IMR-90 (cell line): ENCODE data around the gene DISP1.

Source experiments
- CHD1 ChIP-seq: IDR thresholded peaks from 2 replicates; pipeline ENCODE4 v1.6.1; 2012; ENCODE audit warnings: low read depth, low read length, improper control_type of control experiment
- CTCF ChIP-seq: conservative IDR thresholded peaks from 2 replicates; pipeline ENCODE4 v1.5.1; 2012; ENCODE audit warnings: mild to moderate bottlenecking, low read depth, low read length, improper control_type of control experiment
- MXI1 ChIP-seq: IDR thresholded peaks from 2 replicates; pipeline ENCODE4 v1.6.1; 2012; ENCODE audit warnings: low read depth, mild to moderate bottlenecking, low read length, moderate library complexity, borderline replicate concordance
- NFE2L2 ChIP-seq: fragments of 150-350 bp; IDR thresholded peaks from 2 replicates; pipeline ENCODE4 v1.6.1; 2016; ENCODE audit warnings: low read depth, mild to moderate bottlenecking, low read length
- POLR2A ChIP-seq: IDR thresholded peaks from 2 replicates; pipeline ENCODE4 v1.6.1; 2012; ENCODE audit warnings: mild to moderate bottlenecking, low read depth, low read length
- RAD21 ChIP-seq: IDR thresholded peaks from 2 replicates; pipeline ENCODE4 v1.6.1; 2012; ENCODE audit warnings: low read length, improper control_type of control experiment
- RFX5 ChIP-seq: IDR thresholded peaks from 2 replicates; pipeline ENCODE4 v1.8.0; 2012; ENCODE audit warnings: low read depth, mild to moderate bottlenecking, low read length, moderate library complexity
- SMC3 ChIP-seq: fragments of 150-350 bp; IDR thresholded peaks from 2 replicates; pipeline ENCODE4 v1.6.1; 2016; ENCODE audit warnings: low read depth, mild to moderate bottlenecking, antibody characterized with exemption, low read length, moderate library complexity

DNA sequence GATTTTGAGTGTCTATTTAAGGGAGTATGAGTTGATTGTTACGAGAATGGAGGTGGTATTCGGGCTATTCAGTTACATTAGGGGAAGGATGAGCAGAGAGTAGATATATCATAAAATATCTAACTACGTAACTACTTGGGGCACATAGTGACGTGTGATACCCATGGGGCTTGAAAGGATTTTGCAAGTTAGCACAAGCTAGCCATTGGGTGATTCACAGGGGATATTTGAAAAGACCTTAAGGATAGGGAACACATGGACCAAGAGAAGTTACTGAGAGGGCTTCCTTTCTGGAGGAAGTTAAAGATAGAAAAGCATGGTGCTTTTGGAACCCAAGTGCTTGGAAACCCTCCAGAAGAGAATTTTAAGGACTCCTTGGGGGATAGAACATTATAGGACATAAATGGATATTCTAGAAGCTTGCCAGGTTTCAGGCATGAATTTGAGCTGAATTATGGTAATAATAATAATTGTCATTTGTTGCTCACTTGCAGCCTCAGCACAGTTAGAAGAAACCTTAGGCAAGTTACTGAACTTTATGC lies 5.4 kb downstream of the DISP1 start:
- no peak for TF ChIP-seq RAD21
- no peak for TF ChIP-seq CTCF
- TF ChIP-seq MXI1: no peak
- TF ChIP-seq NFE2L2: no peak
- no peak for TF ChIP-seq CHD1
- no peak for TF ChIP-seq SMC3
- no peak for TF ChIP-seq RFX5
- no peak for TF ChIP-seq POLR2A
